NCI-H524 (cell line): Measurements from ENCODE around the gene C10orf71.

ENCODE experiments used
- DNase-seq, 2 experiments: peaks; one replicate each; lab custom pipeline; 2025; lab: John Stamatoyannopoulos, UW

C10orf71 gene

DNA sequence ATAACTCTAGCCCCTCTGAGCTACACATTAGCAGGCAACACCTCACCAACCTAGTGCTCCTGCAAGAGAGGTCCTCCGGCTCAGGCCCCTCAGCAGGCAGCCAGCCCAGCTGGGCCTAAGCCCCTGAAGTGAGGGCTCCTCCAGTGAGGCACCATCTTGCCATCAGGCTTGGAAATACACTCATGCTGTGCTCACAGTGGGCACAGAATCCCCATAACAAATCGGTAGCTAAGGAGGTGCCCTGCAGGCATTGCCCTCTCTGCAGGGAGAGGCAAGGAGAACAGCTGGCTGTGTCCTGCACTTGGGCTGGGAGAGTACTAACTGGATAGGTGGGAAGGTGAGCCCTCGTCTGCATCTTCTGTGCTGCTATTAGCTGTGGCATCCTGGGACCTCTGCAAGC is 3.7 kb upstream of the C10orf71 start:
- DNase-seq, result no peak

DNA sequence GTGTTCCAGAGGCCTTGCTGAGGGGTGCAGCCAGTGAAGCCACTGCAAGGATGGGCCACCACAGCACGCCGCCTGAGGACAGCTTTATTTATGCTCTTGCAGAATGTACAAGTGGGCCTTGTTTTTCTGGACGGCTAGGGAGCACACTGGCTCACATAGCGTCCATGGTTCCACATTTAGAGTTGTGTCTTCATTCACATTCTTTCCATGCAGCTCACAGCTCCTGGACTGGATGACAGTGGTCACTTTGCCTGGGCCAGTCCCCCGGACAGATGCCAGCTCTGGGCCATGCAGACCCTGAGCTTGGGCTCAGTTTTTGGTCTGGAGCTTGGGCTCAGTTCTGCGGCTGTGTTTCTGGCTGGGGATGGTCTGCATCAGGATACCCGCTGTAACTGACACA is 2.6 kb upstream of the C10orf71 start:
- no peak for DNase-seq

DNA sequence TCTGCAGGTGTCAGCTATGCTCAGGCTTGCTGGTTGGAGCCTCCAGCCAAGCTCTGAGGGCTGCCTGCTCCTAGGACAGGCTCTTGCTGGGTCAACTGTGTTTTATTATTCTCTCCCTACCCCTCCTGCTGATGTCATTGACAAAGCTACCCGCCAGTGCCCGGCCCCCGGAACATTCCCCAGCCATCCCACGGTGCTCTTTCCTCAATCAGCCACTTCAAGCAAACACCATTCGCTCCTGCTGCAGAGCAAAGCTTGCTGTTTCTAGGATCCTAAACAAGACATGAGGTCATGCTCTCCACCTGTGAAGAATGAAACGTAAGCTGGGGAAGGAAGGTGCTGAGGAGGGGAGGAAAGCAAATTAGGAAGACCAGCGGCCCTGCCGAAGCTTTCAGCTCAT is 2.1 kb upstream of the C10orf71 start:
- no peak for DNase-seq

DNA sequence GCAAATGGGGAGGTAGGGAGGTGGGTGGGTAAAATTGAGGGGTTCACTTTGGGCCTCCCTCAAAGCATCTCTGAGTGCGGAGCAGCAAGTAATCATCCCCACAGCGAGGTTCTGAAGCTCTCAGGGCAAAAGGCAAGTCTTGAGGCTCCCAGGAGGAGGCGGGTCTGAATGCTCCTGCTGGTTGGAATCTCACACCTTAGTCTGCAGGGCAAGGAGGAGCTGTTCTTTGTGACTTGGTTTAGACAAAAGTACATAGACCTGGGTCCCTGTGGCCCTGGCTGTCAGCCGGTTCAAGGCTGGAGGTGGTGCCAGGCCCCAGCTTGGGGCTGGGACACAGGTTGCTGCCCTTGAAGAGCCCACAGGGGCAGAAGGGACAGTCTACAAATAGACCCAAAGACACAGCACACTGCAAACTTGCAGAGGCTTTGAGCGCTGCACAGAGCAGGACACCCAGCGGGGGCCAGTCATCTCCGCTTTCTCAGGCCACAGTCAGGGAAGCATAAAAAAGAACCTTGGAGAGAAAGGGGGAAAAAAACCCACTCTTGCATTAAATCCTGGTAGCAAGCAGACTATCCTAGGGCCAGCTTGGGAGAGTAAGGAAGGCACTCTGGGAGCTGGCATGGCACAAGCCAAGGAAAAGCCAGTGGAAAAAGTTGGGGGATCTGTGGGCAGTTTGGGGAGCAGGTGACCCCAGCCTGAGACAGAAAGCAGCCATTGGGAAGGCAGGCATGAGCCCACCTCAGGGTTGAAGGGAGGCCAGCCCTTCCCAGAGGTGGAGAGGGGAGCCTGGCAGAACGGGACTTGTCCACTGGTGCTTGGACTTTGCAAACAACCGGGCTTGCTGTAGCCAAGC is 926 bp upstream of the C10orf71 start:
- DNase-seq, result no peak

DNA sequence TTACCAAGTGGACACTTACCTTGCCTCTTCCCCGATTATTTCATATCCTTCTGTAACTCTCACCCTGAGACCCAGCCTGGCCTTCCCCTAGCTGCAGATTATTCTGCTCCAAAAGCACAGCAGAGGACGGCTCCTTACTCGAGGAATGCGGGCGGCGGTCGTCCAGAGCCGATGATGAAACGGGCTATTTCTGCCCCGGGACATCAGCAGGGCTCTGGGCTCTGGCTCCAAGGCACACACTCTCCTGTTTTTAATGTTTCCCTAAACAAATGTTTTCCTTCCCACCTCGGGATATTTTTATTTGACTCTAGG is 343 bp upstream of the C10orf71 start:
- DNase-seq, result no peak

DNA sequence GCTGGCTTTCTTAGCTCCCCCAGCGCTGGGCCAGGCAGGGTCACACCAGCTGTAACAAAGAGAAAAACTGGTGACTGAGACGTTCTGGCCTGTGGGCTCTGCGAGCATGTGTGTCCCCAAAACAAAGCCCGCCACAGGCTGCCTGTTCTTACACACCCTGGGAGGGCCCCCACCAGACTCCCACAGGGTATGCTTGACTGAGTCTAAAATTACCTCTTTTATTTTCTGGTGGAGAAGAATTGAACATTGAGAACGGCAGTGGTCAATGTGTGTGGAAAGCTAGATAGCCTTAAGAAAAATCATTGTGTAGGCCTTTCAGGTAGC is 808 bp downstream of the C10orf71 start:
- no peak for DNase-seq

- no peak for DNase-seq
These were observed 1.4 kb downstream of the C10orf71 start for GRCh38 chr10:49300140-49300974.

- no peak for DNase-seq
These were observed 2.3 kb downstream of the C10orf71 start for GRCh38 chr10:49301302-49301701.

- DNase-seq, result no peak
These were observed 3.1 kb downstream of the C10orf71 start for GRCh38 chr10:49302088-49302487.

DNA sequence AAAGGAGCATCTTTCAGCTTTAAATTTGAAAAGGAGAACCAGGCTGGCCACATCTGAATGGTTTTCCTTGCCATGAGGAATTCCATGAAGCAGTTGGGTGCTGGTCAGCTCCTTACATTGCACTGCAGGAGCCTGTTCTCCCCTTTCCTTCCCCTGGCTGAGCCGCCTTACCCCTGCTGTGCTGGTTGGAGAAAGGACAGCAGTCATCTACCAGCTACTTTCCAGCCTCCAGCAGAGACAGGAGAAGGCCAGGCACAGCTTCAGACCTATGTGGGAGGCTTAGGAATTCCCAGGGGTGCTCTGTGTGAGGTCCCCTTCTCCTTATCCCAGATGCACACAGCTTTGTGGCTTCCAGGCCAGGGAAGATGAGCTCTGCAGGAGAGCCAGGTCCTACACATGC is 4.7 kb downstream of the C10orf71 start:
- DNase-seq, result no peak

DNA sequence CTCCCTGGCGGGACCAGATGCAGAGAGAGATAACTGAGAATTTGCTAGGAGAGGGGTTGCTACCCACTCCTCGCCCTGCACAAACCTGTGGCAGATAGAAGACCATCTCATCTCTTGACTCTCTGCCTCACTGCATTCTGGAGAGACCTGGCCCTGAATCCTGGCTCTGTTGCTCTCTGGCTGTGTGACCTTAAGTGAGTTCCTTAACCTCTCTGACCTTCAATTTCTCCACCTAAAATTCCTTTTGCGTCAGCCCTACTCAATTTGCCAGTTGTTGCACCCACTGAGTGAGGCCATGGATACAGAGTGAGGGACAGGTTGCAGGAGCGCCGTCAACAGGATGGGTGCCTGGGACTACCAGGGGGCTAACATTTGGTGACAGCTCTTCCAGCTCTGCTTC is 5.2 kb downstream of the C10orf71 start:
- no peak for DNase-seq

DNA sequence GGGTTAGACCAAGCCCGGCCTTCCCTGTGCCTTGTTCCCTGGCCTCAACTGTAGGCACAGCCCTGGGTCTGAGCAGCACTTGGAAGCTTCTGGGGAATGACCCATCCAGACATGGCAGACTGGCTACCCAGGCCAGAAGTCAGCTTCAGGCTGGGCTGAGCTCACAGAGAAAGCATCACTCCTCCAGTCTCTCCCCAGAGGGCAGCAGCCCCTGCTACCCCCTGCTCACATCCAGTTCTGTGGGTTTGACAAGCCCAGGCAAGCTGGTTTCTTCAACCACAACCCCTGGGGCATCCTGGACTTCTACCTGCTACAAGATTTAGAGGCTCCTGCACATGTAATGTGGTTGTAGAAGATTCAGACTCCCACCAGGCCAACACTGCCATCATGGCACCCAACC is 9.0 kb downstream of the C10orf71 start:
- DNase-seq, result no peak

DNA sequence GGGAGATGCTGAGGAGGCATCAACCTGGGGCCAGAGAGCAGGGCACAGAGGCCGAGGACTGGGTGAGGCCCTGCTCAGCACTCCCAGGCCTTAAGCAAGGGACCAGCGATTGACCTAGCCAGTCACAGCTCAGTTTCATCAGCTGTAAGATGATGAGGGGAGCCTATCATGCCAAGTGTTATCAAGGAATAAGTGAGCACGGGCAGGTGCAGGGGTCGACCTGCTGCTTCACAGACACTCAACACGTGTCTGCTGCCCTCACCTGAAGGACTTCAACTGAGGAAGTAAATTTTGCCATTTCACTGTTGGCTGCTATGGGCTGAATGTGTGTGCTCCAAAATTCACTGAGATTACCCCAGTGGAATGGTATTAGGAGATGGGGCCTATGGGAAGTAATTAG is 9.9 kb downstream of the C10orf71 start:
- no peak for DNase-seq

DNA sequence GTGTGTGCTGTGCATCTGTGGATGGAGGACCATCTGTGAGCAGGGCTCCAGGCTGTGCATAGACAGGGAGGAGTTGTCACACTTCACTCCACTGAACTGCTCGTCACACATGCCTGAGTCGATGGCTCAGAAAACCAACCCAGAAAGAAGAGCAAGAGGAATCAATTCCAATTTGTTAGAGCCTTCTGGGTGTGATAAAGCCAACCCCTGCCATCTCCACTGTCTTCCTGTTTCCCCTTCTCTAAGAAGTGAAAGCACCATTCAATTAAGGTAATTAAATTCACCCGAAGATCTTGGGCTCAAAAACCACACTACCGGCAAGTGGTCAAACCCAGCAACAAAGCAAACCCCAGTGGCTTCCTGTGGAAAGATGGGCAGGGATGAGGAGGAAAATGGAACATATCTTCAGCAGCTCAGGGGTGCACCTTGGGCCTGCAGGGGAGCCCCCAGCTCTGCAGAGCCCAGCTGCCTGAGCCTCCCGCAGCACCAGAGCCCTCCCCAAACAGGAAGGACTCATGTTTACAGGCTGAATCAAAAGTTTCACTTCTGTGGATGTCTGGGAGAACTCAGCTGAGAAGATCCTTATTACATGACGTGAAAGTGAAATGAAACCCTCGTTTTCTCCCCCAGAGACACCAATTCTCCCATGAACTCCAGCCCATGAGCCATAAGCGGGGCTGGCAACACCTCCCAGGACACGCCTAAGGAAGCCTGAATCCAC is 10.9 kb downstream of the C10orf71 start:
- no peak for DNase-seq

DNA sequence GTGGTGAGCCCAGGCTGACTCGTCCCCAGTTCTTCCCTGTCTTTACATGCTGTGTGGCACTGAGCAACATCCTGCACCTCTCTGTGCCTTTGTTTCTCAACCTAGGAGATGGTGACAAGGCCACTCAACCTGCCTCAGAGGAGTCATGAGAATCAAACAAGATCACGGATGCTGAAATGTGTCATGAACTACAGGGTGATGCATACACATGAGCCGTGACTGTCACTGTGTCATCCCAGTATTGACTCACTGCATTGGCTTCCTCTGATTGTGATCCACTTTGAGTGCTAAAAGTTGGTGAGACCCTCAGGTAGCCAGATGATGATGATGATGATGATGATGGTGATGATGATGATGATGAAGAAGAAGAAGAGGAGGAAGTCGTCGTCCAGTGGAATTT is 11.5 kb downstream of the C10orf71 start:
- DNase-seq, result no peak

DNA sequence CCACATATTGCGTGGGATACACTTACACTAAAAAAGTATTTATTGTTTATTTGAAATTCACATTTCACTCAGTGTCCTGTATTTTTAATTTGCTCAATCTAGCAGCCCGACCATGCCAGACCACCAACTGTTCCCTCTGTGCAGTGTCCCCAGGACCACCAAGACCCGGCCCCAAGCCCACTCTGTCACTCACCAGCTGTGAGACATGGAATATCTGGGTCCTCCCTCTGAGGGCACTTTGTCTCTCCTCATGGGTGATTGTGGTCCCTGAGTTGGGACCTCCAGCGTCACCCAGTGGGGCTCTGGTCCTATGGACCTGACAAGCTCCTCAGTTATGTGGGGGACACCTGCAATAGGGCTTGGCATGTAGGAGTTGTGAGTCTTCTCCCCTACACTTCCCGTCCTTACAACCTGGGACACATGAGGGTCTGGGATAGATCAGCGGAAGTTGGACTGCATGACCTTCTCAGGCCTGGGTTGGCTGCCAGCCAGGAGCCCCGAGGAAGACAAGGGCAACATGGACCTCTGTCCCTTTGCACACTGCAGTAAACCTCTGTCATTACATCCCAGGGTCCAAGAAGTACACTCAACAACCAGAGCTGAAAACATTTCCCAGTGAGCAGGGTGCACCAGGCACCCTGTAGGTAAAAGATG is 12.1 kb downstream of the C10orf71 start:
- no peak for DNase-seq

- DNase-seq, result no peak
These were observed 12.7 kb downstream of the C10orf71 start for GRCh38 chr10:49311555-49312236.

- DNase-seq, result no peak
These were observed 13.4 kb downstream of the C10orf71 start for GRCh38 chr10:49312246-49312869.

- no peak for DNase-seq
These were observed 14.6 kb downstream of the C10orf71 start for GRCh38 chr10:49313501-49314070.

DNA sequence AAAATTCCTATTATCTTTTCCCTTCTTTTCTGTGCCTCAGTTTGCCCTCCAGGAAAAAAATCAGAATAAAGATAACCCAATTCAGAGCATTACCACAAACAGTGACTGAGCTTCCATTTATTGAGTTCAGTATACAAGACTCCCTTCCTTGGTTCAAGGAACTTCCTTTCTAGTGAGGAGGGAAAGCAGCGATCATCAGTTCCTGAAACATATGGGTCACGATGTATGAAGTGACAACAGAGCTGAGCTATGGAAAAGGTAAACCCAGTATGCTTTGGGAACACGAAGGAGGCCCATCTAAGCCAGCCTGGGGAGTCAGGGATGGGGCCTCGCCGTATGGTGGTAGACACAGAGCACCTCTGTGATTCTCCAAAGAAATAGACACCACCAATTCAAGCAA is 15.8 kb downstream of the C10orf71 start:
- DNase-seq, result no peak

DNA sequence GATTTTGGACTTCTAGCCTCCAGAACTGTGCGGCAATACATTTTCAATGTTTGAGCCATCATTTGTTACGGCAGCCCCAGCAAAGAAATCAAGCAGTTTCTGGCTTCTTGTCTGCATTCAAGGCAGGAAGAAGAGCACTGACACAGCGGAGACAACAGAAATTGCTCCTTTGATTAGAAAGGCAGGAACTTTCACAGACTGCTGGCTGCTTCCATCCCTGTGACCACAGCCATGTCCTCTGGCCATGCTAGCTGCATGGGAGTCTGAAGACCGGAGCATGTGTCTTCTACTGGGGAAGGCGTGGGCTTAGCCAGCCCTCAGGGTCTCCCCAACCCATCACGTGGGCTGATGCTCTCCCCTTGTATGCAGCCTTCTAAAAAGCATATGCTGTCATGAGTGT is 19.1 kb downstream of the C10orf71 start:
- DNase-seq, result no peak
